IPS DF 19.7 (cell line): Measurements from ENCODE around the gene CD59.
"Not testable (repeated sequence)": the region's sequence is repeated elsewhere in the genome, so short reads cannot be mapped to it uniquely, and the experiment has no call there.

Source experiments
- DNase-seq: peaks from one replicate; pipeline ENCODE4 v3.0.0-alpha.2; 2013; ENCODE audit warnings: low read depth, low spot score

CD59 gene

DNA sequence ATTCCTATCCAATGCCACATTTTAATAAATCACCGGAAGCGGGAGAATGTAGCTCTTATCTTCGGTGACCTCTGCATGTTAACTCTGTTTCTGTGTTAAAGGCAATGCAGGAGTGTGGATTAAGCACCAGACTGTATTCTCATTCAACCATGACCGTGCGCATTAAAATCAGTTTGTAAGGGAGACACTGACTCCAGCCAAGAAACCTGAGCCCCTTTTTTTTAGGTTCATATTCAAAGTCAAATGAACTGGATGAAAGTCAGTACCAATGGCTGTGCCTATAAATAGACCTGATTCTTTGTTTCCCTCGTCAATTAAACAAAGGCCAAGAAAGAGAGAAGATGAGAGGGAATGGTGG lies 67.8 kb downstream of the CD59 start:
- no peak for DNase-seq

- no peak for DNase-seq
Observed at GRCh38 chr11:33667819-33668467, 68.3 kb downstream of the CD59 start.

- DNase-seq = no peak
Observed at GRCh38 chr11:33665350-33666106, 70.7 kb downstream of the CD59 start.

DNA sequence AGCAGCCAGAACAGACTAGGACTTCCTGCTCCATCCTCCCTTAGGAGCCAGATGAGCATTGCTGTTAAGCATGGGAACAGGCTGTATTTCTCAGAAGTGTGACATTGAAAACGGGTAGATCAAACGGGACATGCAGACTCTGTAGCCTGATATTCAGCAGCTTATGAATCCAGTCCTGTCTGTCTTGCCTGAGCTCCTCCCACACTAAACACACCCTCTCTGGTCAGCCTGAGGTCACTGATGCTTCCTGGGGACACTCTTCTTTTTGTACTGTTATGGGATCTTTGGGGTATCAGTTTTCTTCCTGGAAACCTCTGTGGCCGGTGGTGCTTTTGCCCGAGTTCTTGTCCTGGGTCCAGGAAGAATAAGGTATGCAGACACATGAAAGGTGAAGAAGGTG lies 71.4 kb downstream of the CD59 start:
- DNase-seq = no peak

DNA sequence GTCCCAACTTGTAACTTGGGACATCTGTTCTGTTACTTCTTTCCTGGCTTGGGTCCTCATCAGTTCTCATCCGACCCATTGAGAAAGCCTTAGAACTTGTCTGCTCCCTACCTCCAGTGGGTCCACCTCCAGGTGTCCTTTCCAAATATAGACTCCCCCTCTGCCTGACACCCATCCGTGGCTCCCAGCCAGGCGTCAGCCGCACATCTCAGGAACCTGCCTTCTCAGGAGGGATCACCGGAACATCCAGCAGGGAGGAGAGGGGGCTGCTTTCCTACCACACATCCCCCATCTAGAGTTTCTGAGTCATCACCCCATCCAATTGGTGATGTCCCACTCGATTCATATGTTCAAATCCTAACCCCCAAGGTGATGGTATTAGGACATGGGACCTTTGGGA lies 72.1 kb downstream of the CD59 start:
- no peak for DNase-seq

- DNase-seq = no peak
Observed at GRCh38 chr11:33663121-33663520, 73.1 kb downstream of the CD59 start.

DNA sequence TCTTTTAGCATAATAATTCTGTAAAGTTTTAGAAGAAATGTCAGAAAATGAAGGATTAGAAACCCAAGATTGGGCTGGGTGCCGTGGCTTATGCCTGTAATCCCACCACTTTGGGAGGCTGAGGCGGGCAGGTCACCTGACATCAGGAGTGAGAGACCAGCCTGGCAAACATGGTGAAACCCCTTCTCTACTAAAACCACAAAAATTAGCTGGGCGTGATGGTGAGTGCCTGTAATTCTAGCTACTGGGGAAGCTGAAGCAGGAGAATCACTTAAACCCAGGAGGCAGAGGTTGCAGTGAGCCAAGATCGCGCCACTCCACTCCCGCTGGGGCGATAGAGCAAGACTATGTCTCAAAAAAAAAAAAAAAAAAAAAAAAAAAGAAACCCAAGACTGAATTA lies 74.7 kb downstream of the CD59 start:
- not testable (repeated sequence) for DNase-seq

DNA sequence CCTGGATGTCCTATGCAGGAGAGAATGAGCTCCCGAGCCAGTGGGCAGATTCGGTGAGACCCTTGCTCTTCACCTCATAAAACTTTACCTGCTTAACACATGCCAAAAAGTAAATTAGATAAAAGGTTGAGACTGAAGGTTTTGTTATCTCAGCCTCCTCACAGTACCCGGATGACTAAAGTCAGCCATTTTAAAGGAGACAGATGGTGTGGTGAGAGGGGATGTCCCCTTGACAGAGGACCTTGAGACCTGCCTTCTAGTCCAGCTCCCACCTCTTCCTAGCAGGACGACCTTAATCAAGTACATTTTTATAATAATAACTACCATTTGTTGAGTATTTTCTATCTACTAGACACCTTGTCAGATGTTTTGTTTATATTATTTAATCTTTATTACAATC lies 75.3 kb downstream of the CD59 start:
- DNase-seq = no peak

- DNase-seq = no peak
Observed at GRCh38 chr11:33659370-33660139, 76.7 kb downstream of the CD59 start.

- DNase-seq = no peak
Observed at GRCh38 chr11:33658195-33658900, 77.9 kb downstream of the CD59 start.

DNA sequence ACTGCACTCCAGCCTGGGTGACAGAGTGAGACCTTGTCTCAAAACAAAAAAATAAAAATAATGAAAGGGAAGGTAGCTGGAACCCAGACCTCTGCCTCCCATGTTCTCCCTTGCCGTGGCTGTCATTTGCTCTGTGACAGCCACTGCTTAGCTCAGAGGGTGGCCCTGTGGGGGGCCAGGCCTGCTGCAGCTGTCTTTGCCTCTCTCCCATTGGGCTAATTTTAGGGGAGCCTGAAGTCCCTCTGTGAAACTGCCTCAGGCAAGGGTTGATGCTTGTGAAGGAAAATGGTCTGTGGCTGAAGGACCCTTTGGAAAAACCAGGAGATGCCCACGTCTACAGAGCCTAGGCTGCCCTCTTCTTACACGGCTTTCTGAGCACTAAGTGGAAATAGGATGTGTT lies 78.5 kb downstream of the CD59 start:
- DNase-seq = no peak

DNA sequence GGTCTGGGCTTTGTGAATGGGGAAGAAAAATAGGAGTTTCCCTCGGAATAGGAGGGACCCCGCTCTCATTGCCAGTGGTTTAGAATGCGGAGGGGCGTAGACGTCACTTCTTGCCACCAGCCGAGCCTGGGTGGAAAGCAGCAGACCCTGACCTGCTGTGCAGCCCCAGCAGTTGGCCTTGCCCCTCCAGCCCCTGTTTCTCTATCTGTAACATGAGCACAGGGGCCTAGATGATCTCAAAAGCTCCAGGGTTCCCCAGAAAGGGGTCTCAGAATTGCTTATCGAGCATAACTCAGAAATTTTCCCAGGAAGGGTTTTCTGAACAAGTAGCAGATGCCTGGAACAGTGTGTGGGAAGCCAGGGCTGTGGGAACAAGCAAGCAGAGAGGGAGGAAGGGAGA lies 79.5 kb downstream of the CD59 start:
- DNase-seq = no peak

- DNase-seq = no peak
Observed at GRCh38 chr11:33655842-33656600, 80.2 kb downstream of the CD59 start.

GRCh38 chr11:33654594-33654993 lies 81.6 kb downstream of the CD59 start:
- DNase-seq = no peak
